OCI-LY1 (cell line): ENCODE measurements around the gene REM2.
A peak's percentile ranks its signal among the peaks of the same experiment; 100 is the strongest.

ENCODE experiments used
- CTCF ChIP-seq: fragments of 200-600 bp; sonication (generic), shearing (Covaris generic); IDR thresholded peaks from 2 replicates; pipeline ENCODE4 v1.5.1; 2017; ENCODE audit warnings: mild to moderate bottlenecking, antibody characterized with exemption, low read length, moderate library complexity, mixed read lengths
- EZH2 ChIP-seq: fragments of 200-600 bp; sonication (generic), shearing (Covaris generic); IDR thresholded peaks from 2 replicates; pipeline ENCODE4 v1.8.0; 2017; ENCODE audit warnings: borderline replicate concordance, mixed run types, mild to moderate bottlenecking, antibody characterized with exemption, low read length, moderate library complexity, mixed read lengths

- peak; percentile 88 for TF ChIP-seq CTCF
- TF ChIP-seq EZH2, result no peak
These were observed 29.9 kb upstream of the REM2 start for GRCh38 chr14:22852940-22853767.
